H9 (cell line): ENCODE data around the gene CYP21A2. TPM values are rescaled to one million over a fixed set of nuclear protein-coding genes. Genes with fewer than 3 reads are reported as not detected.

ENCODE experiments used
- DNase-seq: peaks from one replicate; pipeline ENCODE4 v3.0.0-alpha.2; 2017
- H2AFZ ChIP-seq: one replicate; pipeline ENCODE4 v1.6.1; 2013; ENCODE audit warnings: mild to moderate bottlenecking, low read length, control low read depth, moderate library complexity
- H2AK5ac ChIP-seq: 2 replicates; pipeline ENCODE4 v1.6.1; 2013; ENCODE audit warnings: low read length, control low read depth, mixed read lengths; ENCODE audit not compliant: insufficient read length
- H2BK120ac ChIP-seq: one replicate; pipeline ENCODE4 v1.6.1; 2013; ENCODE audit warnings: low read depth, mild to moderate bottlenecking, low read length, control low read depth, inconsistent platforms; ENCODE audit not compliant: poor library complexity, severe bottlenecking
- H2BK12ac ChIP-seq: 2 replicates; pipeline ENCODE4 v1.6.1; 2013; ENCODE audit warnings: low read length, control low read depth, mixed read lengths, low read depth; ENCODE audit not compliant: insufficient read length
- H2BK15ac ChIP-seq: 2 replicates; pipeline ENCODE4 v1.6.1; 2013; ENCODE audit warnings: low read depth, low read length, control low read depth
- H2BK20ac ChIP-seq: one replicate; pipeline ENCODE4 v1.6.1; 2013; ENCODE audit warnings: low read depth, mild to moderate bottlenecking, low read length, control low read depth, inconsistent platforms; ENCODE audit not compliant: poor library complexity, severe bottlenecking
- H2BK5ac ChIP-seq: 2 replicates; pipeline ENCODE4 v1.6.1; 2013; ENCODE audit warnings: low read length, control low read depth, mixed read lengths; ENCODE audit not compliant: insufficient read length
- H3K14ac ChIP-seq: 2 replicates; pipeline ENCODE4 v1.6.1; 2013; ENCODE audit warnings: low read length, control low read depth; ENCODE audit not compliant: insufficient read depth
- H3K18ac ChIP-seq: 2 replicates; pipeline ENCODE4 v1.6.1; 2013; ENCODE audit warnings: low read depth, mild to moderate bottlenecking, mixed read lengths, low read length, control low read depth; ENCODE audit not compliant: insufficient read length
- H3K23ac ChIP-seq: 2 replicates; pipeline ENCODE4 v1.6.1; 2013; ENCODE audit warnings: low read length, control low read depth, mixed read lengths, low read depth; ENCODE audit not compliant: insufficient read length
- H3K23me2 ChIP-seq: 2 replicates; pipeline ENCODE4 v1.6.1; 2013; ENCODE audit warnings: low read depth, mild to moderate bottlenecking, mixed read lengths, low read length, control low read depth; ENCODE audit not compliant: insufficient read length, poor library complexity, severe bottlenecking
- H3K27ac ChIP-seq: 2 replicates; pipeline ENCODE4 v1.5.1; 2013; ENCODE audit warnings: low read length, control low read depth, mixed read lengths, low read depth; ENCODE audit not compliant: insufficient read length
- H3K27me3 ChIP-seq: 2 replicates; pipeline ENCODE4 v1.6.1; 2013; ENCODE audit warnings: low read length, control low read depth, inconsistent platforms; ENCODE audit not compliant: insufficient read depth
- H3K4ac ChIP-seq: 2 replicates; pipeline ENCODE4 v1.6.1; 2013; ENCODE audit warnings: low read depth, mild to moderate bottlenecking, control low read depth, inconsistent platforms, low read length, moderate library complexity
- H3K4me1 ChIP-seq: 2 replicates; pipeline ENCODE4 v1.6.1; 2013; ENCODE audit warnings: low read length, control low read depth, inconsistent platforms; ENCODE audit not compliant: insufficient read depth
- H3K4me2 ChIP-seq: 2 replicates; pipeline ENCODE4 v1.6.1; 2013; ENCODE audit warnings: low read length, control low read depth, mixed read lengths; ENCODE audit not compliant: insufficient read length, insufficient read depth
- H3K56ac ChIP-seq: 2 replicates; pipeline ENCODE4 v1.6.1; 2013; ENCODE audit warnings: low read depth, mild to moderate bottlenecking, mixed read lengths, low read length, control low read depth; ENCODE audit not compliant: insufficient read length
- H3K79me1 ChIP-seq: 2 replicates; pipeline ENCODE4 v1.6.1; 2013; ENCODE audit warnings: low read depth, mild to moderate bottlenecking, moderate library complexity, low read length, control low read depth, inconsistent platforms; ENCODE audit not compliant: insufficient read depth, poor library complexity, severe bottlenecking
- H3K79me2 ChIP-seq: 2 replicates; pipeline ENCODE4 v1.6.1; 2013; ENCODE audit warnings: low read length, control low read depth, inconsistent platforms; ENCODE audit not compliant: insufficient read depth
- H3K9ac ChIP-seq: 2 replicates; pipeline ENCODE4 v1.6.1; 2013; ENCODE audit warnings: low read length, control low read depth, mixed read lengths; ENCODE audit not compliant: insufficient read length; ENCODE audit errors: extremely low read depth
- H3K9me3 ChIP-seq: one replicate; pipeline ENCODE4 v1.6.1; 2013; ENCODE audit warnings: low read depth, low read length, inconsistent platforms; ENCODE audit not compliant: control insufficient read depth
- H3T11ph ChIP-seq: one replicate; pipeline ENCODE4 v1.6.1; 2013; ENCODE audit warnings: mild to moderate bottlenecking, low read length, control low read depth, inconsistent platforms
- H4K20me1 ChIP-seq: one replicate; pipeline ENCODE4 v1.6.1; 2013; ENCODE audit not compliant: control insufficient read depth, insufficient read length, insufficient read depth
- H4K5ac ChIP-seq: 2 replicates; pipeline ENCODE4 v1.6.1; 2013; ENCODE audit warnings: low read depth, mild to moderate bottlenecking, mixed read lengths, low read length, control low read depth; ENCODE audit not compliant: insufficient read length
- H4K8ac ChIP-seq: replicated peaks from 2 replicates; pipeline ENCODE4 v1.6.1; 2013; ENCODE audit warnings: low read length, control low read depth, mixed read lengths, low read depth; ENCODE audit not compliant: insufficient read length
- H4K91ac ChIP-seq: 2 replicates; pipeline ENCODE4 v1.6.1; 2013; ENCODE audit warnings: low read depth, mild to moderate bottlenecking, moderate library complexity, mixed read lengths, low read length, control low read depth; ENCODE audit not compliant: insufficient read length
- H3K27ac Mint-ChIP-seq, 3 experiments: 2 replicates in 2 of 3; 3 replicates in 1 of 3; pipeline ENCODE4 v1.8.0; 2020 to 2021; ENCODE audit warnings: mixed read lengths in 3 of 3, mild to moderate bottlenecking in 1 of 3, moderate library complexity in 1 of 3
- H3K27me3 Mint-ChIP-seq: 2 replicates; pipeline ENCODE4 v1.8.0; 2021; ENCODE audit warnings: low read depth, mild to moderate bottlenecking, moderate library complexity, mixed read lengths
- H3K36me3 Mint-ChIP-seq, 3 experiments: 2 replicates in 2 of 3; 3 replicates in 1 of 3; pipeline ENCODE4 v1.8.0; 2020 to 2021; ENCODE audit warnings: low read depth in 3 of 3, mixed read lengths in 3 of 3; ENCODE audit not compliant: insufficient read depth in 1 of 3
- H3K4me1 Mint-ChIP-seq, 2 experiments: 2 replicates each; pipeline ENCODE4 v1.8.0; 2020; ENCODE audit warnings: mixed read lengths in 2 of 2
- H3K4me3 Mint-ChIP-seq, 2 experiments: 2 replicates in 1 of 2; 3 replicates in 1 of 2; pipeline ENCODE4 v1.8.0; 2020 to 2021; ENCODE audit warnings: mild to moderate bottlenecking in 2 of 2, mixed read lengths in 2 of 2, moderate library complexity in 1 of 2
- H3K9me3 Mint-ChIP-seq, 2 experiments: 2 replicates in 1 of 2; 3 replicates in 1 of 2; pipeline ENCODE4 v1.8.0; 2020; ENCODE audit warnings: mild to moderate bottlenecking in 2 of 2, mixed read lengths in 2 of 2, moderate library complexity in 1 of 2
- CTCF ChIP-seq: fragments of 200-600 bp; sonication (generic); conservative IDR thresholded peaks from 3 replicates; pipeline ENCODE4 v1.8.0; 2021; ENCODE audit warnings: antibody characterized with exemption, mild to moderate bottlenecking
- WGBS: extraction: QIAGEN DNeasy Blood & Tissue Kit; methylation state at CpG from one replicate; pipeline ENCODE4 v1.1.7; 2013; ENCODE audit warnings: missing lambda C conversion rate, low lambda C conversion rate, mixed read lengths; ENCODE audit not compliant: insufficient read length; ENCODE audit errors: extremely low coverage; 5-methylcytosine and 5-hydroxymethylcytosine counted together
- total RNA-seq: library from RNA; stranded (reverse); gene quantifications from 2 replicates; pipeline ENCODE4 v1.2.1, GENCODE V29; 2021

The CYP21A2 gene
- total RNA-seq, 1 experiment from 2014 or later: not detected

GRCh38 chr6:32069878-32070515, 31.8 kb downstream of the CYP21A2 start:
- Histone ChIP-seq H2AFZ (no peak overlapping the region), H3K9me3 (no peaks in the 10 kb centered on the region), H3K18ac (no peak overlapping the region), H2BK12ac (no peak overlapping the region), H3K56ac (no peak overlapping the region), H4K8ac (no peak overlapping the region), H3K79me2 (no peaks in the 10 kb centered on the region), H3K9ac (no peak overlapping the region), H3K27me3 (no peaks in the 10 kb centered on the region), H4K5ac (no peak overlapping the region), H3K4ac (no peak overlapping the region), H2BK20ac (no peak overlapping the region), H4K20me1 (no peaks in the 10 kb centered on the region), H2AK5ac (no peak overlapping the region), H3K27ac (no peak overlapping the region), H2BK15ac (no peak overlapping the region), H3K23ac (no peak overlapping the region), H2BK5ac (no peak overlapping the region), H4K91ac (no peak overlapping the region), H3K4me2 (no peak overlapping the region), H3K23me2 (no peaks in the 10 kb centered on the region), H2BK120ac (no peak overlapping the region), H3T11ph (no peak overlapping the region), H3K14ac (no peak overlapping the region), H3K4me1 (no peaks in the 10 kb centered on the region), H3K79me1 (no peaks in the 10 kb centered on the region)
- no CpG with 5 or more reads among the region's 24 CpGs for WGBS
- Mint-ChIP-seq H3K4me3 (no peak overlapping the region), H3K4me1 (peaks cover 24 to 29% of the 10 kb centered on the region in 2 experiments), H3K36me3 (no peaks in the 10 kb centered on the region), H3K27ac (peak overlapping the region in 1 of 3 experiments; percentile 83; a peak in 3 of 7 replicates), H3K9me3 (no peaks in the 10 kb centered on the region), H3K27me3 (peaks cover 8% of the 10 kb centered on the region)
- TF ChIP-seq CTCF: no peak
- no peak for DNase-seq
